Cardiac muscle cell (in vitro differentiated cells and primary cell): ENCODE results near the gene COL18A1. TPM values are rescaled to one million over a fixed set of nuclear protein-coding genes. Genes with fewer than 3 reads are reported as not detected.
"Not testable (repeated sequence)": the region's sequence is repeated elsewhere in the genome, so short reads cannot be mapped to it uniquely, and the experiment has no call there.

Experiments used
- DNase-seq, 2 donors: peaks; one replicate each; pipeline versions ENCODE4 v3.0.0 to v3.0.0-alpha.2; 2010 to 2017; ENCODE audit warnings: low read depth in 1 of 2, low spot score in 1 of 2
- H3K27ac ChIP-seq: fragments of 200-600 bp; sonication (generic); 2 replicates; pipeline ENCODE4 v1.5.1; 2016
- H3K27me3 ChIP-seq: fragments of 200-600 bp; sonication (generic); 2 replicates; pipeline ENCODE4 v1.6.0; 2016; ENCODE audit warnings: control low read depth
- H3K36me3 ChIP-seq: fragments of 200-600 bp; sonication (generic); 2 replicates; pipeline ENCODE4 v1.5.1; 2016; ENCODE audit warnings: control low read depth
- H3K4me1 ChIP-seq: fragments of 200-600 bp; sonication (generic); 2 replicates; pipeline ENCODE4 v1.8.1; 2017; ENCODE audit warnings: low read depth, mild to moderate bottlenecking, mixed run types
- H3K4me3 ChIP-seq: fragments of 200-600 bp; sonication (generic); 2 replicates; pipeline ENCODE4 v1.5.1; 2016; ENCODE audit warnings: mild to moderate bottlenecking
- H3K9me3 ChIP-seq: fragments of 200-600 bp; sonication (generic); 2 replicates; pipeline ENCODE4 v1.5.1; 2017; ENCODE audit warnings: low read depth, mild to moderate bottlenecking, control low read depth
- polyA plus RNA-seq: library from polyadenylated mRNA; unstranded; fragments of >200 nt; fragmentation: Nextera tagmentation; extraction: Ambion mirVana; gene quantifications from 2 replicates; pipeline ENCODE4 v1.2.1, GENCODE V29; 2016
- total RNA-seq: library from RNA; depleted of rRNA; stranded (reverse); fragments of >200 nt; gene quantifications from 2 replicates; pipeline ENCODE4 v1.2.3, GENCODE V29; 2016
- TF ChIP-seq, protein P1 (sequence below): IDR thresholded peaks from 2 replicates; pipeline ENCODE4 v1.5.1; 2012; ENCODE audit warnings: low read depth, mild to moderate bottlenecking, low read length

COL18A1 gene
- total and polyA plus RNA-seq, 2 experiments from 2014 or later, result 407 to 1,182 TPM

DNA sequence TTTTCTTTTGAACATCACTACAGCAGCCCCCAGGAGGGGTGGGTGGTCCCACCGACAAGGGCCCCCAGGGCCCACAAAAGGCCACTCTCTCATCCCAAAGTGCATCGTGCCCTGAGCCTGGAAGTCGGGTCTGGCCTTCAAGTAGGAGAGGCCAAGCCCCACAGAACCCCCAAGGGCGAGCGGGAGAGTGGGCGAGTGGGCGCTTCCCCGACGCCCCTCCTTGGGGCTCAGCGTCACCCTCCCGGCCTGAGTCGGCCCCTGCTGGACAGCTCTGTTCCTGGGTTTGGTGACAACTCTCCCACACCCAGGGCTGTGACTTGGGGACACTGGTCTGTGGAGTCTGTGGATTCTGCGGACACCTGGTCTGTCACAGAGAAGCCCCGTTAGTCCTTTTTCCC, 42.2 kb upstream of the COL18A1 start:
- no peaks in the 10 kb centered on the region for H3K36me3 ChIP-seq
- H3K9me3 ChIP-seq, result no peaks in the 10 kb centered on the region
- H3K27me3 ChIP-seq, result no peaks in the 10 kb centered on the region
- H3K4me3 ChIP-seq, result no peak overlapping the region
- TF ChIP-seq, protein P1, sequence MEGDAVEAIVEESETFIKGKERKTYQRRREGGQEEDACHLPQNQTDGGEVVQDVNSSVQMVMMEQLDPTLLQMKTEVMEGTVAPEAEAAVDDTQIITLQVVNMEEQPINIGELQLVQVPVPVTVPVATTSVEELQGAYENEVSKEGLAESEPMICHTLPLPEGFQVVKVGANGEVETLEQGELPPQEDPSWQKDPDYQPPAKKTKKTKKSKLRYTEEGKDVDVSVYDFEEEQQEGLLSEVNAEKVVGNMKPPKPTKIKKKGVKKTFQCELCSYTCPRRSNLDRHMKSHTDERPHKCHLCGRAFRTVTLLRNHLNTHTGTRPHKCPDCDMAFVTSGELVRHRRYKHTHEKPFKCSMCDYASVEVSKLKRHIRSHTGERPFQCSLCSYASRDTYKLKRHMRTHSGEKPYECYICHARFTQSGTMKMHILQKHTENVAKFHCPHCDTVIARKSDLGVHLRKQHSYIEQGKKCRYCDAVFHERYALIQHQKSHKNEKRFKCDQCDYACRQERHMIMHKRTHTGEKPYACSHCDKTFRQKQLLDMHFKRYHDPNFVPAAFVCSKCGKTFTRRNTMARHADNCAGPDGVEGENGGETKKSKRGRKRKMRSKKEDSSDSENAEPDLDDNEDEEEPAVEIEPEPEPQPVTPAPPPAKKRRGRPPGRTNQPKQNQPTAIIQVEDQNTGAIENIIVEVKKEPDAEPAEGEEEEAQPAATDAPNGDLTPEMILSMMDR, result no peak
- H3K4me1 ChIP-seq, result peaks cover 40% of the 10 kb centered on the region
- H3K27ac ChIP-seq, result no peak overlapping the region
- no peak for DNase-seq

DNA sequence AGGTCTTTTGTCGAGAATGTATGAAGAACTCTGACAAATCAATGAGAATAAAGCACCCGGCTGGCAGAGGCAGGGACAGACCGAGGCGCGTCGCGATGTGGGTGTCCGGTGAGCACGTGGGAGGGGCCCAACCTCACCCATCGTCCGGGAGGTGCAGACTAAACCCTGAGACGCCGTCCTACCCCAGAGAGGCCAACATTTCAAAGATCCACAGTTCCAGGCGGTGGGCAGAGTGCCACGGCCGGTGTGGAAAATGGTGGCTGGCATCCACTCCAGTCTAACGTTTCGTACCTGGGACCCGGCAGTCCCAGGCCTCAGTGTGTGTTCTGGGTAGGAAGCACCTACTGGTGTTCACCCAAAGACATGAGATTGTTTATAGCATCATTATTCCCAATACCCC, 41.7 kb upstream of the COL18A1 start:
- H3K36me3 ChIP-seq, DNase-seq, H3K27ac ChIP-seq, H3K27me3 ChIP-seq, H3K4me3 ChIP-seq, H3K9me3 ChIP-seq: not testable (repeated sequence)
- peaks cover 40% of the 10 kb centered on the region for H3K4me1 ChIP-seq

DNA sequence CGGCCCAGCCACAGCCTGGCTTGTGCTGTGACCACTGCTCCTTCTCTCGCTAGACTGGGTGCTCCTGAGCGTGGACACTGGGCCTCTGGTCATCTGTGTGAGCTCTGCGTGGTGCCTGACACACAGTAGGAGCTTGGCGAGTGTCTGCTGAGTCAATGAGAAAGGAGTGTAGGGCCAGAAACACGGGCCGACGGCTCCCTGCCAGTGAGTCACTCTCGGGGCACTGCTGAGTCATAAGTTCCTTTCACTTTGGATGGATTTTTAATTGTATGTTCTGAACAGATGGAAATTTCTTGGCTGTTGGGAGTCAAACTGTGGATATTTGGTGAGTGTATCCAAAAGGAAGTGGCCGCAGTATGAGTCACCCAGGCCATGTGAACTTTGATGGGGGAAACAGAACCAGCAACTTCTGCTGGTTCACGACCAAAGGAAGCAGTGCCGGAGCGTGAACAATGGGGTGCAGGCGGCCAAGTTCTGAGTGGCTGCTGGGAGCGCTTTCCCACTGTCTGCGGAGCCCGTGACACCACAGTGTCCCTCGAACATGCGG, 41.0 kb upstream of the COL18A1 start:
- Histone ChIP-seq H3K9me3 (no peaks in the 10 kb centered on the region), H3K4me1 (peaks cover 40% of the 10 kb centered on the region), H3K27me3 (no peaks in the 10 kb centered on the region), H3K36me3 (no peaks in the 10 kb centered on the region), H3K27ac (no peak overlapping the region), H3K4me3 (no peak overlapping the region)
- TF ChIP-seq, protein P1, result no peak
- DNase-seq, result peak in 1 of 2 donors; percentile 99

DNA sequence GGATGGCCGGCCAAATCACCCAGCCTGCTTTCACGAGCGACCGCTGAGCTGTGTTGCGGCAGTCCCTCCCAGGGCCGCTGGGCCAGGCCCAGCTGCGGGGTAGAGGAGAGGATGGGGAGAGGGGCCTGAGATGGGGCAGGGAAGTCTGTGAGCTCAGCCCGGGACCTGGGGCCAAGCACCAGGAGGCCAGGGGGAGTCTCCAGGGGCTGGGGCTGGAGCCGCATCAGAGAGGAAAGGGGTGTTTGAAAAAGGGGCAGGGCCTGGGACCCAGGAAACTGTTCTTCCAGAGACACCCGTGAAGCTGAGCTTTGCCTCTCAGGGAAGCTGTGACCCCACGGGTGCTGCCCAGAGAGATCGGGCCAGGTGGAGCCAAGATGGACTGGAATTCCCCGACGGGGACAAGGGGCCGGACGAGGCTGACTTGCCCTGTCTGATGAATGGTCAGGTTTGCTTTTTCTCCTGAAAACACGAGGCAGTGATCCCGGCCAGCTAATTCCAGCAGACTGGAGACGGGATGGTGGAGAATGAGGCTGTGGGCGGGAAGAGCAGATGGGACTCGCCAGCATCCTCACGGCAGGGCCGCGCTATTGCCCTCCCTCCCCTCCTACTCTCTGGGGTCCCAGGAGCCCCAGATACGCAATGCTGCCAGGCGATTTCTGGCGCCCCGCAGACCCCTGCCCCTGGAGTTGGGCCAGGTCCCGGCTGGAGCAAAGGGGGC, 40.3 kb upstream of the COL18A1 start:
- Histone ChIP-seq H3K4me1 (peaks cover 36% of the 10 kb centered on the region), H3K9me3 (no peaks in the 10 kb centered on the region)
- peak in 1 of 2 donors; percentile 89 for DNase-seq

DNA sequence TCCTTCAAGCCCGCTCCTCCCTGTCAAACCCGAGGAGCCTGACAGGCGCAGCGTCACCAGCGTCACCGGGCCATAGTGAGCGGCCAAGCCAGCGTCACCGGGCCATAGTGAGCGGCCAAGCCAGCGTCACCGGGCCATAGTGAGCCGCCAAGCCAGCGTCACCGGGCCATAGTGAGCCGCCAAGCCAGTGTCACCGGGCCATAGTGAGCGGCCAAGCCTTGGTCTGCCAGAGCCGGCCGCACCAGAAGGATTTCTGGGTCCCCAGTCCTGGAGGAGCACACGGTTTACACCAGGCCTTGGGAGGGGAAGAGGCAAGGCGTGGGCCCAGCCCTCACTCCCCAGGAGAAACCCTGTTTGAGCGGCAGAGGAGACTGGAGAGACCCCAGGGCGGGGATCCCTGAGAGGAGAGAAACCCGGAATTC, 39.8 kb upstream of the COL18A1 start:
- no peaks in the 10 kb centered on the region for H3K27me3 ChIP-seq

More for the DNA sequence above, 40.3 kb upstream of the COL18A1 start:
- H3K27me3 ChIP-seq, result no peaks in the 10 kb centered on the region
- no peak overlapping the region for H3K27ac ChIP-seq
- no peak overlapping the region for H3K4me3 ChIP-seq
- TF ChIP-seq, protein P1, result no peak
- H3K36me3 ChIP-seq, result no peaks in the 10 kb centered on the region

More for the DNA sequence above, 39.8 kb upstream of the COL18A1 start:
- TF ChIP-seq, protein P1, result no peak
- H3K27ac ChIP-seq, result no peak overlapping the region
- no peak overlapping the region for H3K4me3 ChIP-seq
- no peaks in the 10 kb centered on the region for H3K9me3 ChIP-seq
- no peaks in the 10 kb centered on the region for H3K36me3 ChIP-seq
- H3K4me1 ChIP-seq, result peaks cover 30% of the 10 kb centered on the region
- no peak for DNase-seq
